NCI-H2171 treated with DMSO at 0.1 percent for 48 hours (cell line): ENCODE measurements around the gene TRABD.
A peak's percentile ranks its signal among the peaks of the same experiment; 100 is the strongest.

Experiments used
- DNase-seq: peaks from one replicate; lab custom pipeline; 2025; lab: John Stamatoyannopoulos, UW

TRABD gene

DNA sequence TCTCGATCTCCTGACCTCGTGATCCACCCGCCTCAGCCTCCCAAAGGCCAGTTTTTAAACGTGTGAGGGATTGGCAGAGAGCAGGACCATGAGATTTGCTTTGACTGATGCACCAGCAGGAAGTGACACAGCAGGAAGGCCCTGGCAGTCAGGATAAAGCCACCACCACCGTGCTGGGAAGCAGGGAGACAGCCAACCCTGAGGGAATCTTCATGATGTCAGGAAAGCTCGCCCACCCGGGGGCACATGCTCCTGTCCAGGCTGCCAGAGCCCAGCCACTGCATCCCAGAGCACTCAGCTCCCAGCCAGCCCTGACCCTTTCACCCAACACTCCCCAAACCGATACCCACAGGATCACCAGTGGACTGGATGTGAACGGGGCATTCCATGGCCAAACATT lies 53.0 kb downstream of the TRABD start:
- no peak for DNase-seq

DNA sequence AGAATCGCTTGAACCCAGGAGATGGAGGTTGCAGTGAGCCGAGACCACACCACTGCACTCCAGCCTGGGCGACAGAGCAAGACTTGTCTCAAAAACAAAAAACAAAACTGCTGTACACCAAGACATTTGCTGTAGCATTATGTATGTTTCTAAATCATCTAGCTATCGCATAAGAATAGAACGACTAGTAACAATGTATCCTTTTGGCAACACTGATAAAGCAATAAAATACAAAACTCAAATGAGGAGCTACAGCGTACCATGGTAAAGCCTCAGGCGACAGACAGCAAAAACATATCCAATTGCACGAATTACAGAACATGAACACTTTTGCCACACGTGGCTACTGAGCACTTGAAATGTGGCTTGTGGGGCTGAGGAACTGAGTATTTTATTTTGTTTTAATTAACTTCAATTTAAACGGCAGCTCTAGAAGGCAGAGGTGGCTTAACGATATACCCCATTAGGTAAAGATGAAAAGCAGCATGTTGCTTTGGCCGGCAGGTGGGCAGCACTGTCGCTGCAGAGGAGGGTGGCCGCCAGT lies 56.8 kb downstream of the TRABD start:
- DNase-seq: no peak

DNA sequence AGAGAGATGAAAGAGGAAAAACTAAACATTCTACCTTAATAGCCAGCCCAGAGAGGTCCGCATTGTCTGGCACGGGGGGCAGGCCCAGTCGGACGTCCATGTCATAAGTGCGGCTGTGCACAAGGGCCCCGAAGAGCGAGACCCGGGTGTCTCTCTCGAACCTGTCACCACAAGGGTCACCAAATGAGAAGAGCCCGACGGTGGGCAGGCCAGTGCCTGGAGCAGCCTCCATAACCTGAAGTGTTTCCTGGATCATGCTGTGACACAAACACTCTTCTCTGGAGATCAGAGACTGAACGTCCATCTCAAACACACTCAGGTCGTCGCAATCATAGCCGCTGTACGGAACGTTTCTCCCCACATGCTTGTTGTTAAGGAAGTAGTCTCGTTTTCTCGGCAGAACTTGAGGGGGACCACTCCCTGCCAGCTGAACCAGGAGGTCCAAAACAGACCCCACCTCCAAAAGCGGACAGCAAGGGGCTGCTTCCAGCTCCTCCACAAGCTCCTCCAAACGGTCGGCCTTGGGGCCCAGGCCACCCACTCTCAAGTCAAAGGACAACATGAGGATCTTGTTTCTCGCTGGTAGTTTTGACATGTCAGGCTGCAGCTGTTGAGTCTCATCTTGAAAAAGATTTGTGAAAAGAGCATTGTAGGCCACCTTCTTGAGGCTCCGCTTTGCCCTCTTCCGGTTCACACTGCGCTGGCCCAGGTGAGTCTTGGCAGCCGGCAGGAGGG lies 58.1 kb downstream of the TRABD start:
- no peak for DNase-seq

DNA sequence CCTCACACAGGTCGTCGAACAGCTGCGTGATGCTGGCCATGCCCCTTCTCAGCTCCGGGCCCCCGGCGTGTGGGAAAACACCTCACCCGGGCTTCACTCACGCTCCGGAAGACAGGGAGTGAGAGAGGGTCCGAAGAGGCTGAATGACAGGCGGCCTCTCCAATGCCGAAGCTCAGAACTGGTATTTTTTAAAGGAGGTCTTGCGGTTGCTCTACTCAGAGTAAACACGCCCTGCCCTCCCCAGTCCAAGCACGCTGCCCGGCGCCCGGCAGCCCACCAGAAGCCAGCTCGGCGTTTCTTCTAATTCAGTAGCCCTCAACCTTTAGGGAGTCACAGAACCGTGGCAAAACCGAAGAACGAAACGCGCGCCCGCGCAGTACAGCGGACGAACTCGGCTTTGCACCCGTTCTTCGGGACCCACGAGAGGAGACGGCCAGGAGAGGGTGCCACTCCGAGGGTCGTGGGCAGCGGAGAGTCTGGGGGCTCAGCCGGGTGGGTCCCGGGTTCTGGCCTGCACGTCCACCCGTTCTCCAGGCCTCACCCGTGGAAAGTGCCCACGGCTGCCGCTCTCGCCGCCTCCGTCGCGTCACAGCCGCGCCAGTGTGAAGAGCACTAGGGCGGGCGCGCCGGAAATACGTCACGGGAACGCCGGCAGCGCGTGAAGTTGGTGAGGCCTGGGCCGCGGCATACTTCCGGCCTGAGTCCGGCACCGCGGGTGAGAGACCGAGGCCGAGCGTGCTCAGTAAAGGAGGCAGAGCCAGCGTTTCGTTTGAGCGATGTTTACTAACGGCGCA lies 58.9 kb downstream of the TRABD start, which contains the start of gene TUBGCP6:
Gene TUBGCP6 (minus strand): TSS at position 604 of the 794 bp plus-strand sequence. CDS start 564 bp downstream, at position 40.
- DNase-seq: peak; percentile 91

DNA sequence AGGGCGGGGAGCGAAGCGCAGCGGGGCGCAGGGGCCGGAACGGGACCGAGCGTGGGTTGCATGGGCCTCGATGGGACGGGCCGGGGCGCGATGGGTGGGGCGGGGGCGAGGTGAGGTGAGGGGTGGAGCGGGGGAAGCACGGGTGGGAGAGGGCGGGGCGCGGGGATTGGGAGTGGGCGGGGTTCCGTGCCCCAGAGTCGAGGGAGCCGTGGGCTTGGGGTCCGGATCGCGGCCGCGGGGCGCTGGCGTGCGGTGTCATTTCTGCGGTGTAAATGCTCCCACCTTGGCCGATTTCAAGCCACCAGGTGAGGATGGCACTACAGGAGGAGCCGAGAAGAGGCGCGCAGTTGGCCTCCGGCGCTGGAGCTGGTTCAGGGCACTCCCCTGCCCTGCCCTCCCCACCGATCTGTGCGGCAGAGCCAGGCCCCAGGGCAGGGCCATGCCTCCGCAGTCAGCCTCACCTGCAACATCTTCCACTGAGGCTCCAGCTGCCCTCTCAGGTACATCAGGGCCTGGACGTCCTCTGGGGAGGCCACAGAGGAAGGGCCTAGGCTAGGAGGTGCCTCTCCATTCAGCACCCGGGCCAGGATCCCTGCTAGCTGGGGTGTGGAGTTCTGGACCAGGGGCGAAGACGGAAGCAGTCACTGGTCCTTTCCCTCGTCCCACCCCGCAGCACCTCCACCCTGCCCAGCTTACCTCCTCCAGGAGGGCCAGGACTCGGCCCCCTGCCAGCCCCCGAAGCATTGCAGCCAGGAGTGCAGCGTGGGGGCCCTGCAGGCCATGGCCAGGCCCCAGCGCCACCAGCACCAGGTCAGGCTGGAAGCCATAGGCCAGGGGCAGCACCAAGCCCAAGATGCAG lies 59.7 kb downstream of the TRABD start:
- DNase-seq: no peak

DNA sequence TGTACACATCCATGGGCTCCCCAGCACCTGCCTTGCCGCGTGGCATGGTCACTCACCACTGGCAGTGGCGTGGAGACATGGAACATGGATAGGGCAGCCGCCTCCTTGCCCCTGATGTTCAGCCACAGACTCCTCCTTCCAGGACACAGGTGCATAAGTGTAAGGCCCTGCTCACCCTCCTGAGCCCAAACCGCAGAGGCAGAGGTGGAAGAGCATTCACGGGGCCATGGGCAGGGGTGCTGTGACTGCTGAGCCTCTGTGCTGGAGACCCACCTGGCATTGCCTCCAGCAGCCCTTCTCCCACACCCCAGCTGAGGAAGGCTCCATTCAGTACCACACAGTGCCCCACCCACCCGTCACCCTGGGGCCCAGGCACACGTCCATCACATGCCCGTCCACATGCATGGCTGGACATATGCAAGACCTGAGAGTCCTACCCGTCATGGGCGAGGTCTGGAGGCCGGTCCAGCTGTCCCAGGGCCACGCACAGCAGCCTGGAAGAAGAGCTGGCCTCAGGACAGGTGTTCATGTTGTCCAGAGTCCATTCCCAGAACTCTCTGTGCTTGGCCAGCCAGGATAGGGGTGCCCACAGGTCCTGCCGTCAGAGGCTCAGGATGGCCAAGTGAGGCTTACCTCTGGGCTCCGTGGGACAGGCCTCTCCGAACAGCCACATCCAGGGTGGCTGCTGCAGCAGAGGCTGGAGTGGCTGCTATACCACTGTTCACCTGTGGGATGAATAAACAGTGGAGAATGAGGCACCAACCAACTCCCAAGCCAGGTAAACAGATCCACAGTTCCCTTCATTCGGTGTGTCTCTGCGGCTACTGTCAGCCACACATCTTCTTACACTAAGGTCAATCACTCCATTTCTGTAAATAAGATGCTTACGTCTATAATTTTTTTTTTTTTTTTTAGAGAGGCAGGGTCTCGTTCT lies 60.8 kb downstream of the TRABD start:
- DNase-seq: peak; percentile 6

DNA sequence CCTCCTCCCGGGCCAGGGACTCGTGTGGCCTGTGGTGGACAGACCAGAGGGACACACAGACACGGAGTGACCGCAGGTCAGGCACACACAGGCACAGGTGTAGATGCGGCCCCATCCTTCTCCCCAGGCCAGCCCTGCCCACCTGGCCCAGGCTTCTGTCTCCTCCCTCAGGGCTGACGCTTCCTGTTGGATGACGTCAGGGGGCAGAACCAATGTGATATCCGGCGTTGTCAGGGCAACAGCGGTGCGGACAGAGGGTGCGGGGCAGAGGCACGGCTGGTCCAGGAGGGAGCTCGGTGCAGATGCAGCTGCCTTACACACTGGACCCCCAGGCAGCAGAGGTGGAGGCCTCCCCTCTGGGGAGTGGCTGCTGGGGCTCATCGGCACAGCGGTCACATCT lies 62.0 kb downstream of the TRABD start:
- DNase-seq: peak; percentile 59

DNA sequence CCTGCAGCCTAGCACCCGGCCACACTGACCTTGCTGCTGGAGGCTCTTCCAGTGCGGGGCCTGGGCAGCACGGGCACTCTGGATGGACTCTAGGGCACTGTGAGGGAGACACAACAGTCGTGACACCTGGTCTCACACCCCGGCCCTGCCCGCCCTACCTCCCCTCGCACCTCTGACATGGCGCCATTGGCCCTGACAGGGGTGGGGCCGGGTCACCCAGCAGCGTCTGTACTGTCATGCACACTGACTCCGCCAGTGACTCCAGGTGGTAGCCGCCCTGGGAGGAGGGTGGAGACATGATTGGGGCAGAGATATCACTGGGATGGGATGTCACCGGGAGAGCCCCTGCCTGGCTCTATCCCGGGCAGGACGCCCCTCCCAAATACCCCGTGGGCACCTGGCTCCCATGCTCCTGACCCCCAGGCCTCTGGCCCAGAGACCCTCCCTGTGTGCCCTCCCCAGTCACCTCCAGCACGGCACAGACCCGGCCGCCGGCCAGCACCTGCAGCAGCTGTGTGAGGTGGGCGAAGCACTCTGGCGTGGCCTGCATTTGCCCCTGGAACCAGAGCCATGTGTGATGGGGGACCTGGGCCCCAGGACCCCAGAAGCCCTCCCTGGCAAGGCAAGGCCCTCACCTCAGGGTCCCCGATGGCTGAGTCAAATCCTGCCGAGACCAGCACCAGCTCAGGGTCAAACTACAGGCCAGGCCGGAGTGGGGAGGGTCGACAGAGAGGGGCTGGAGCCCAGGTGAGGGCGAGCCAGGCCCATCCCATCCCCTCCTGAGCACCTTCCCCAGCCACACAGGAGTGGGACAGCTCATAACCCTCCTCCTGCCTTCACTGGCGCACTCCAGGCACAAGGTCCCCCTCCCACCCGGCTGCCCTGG lies 62.7 kb downstream of the TRABD start:
- peak; percentile 25 for DNase-seq
